Lower leg skin (tissue), 4 donors: Measurements from ENCODE around the gene SPAG9. TPM values are rescaled to one million over a fixed set of nuclear protein-coding genes. Genes with fewer than 3 reads are reported as not detected.
"Not testable (repeated sequence)": the region's sequence is repeated elsewhere in the genome, so short reads cannot be mapped to it uniquely, and the experiment has no call there.

Experiments used
- DNase-seq, 2 donors: peaks; one replicate each; pipeline ENCODE4 v3.0.0-alpha.2; 2019; ENCODE audit warnings: low spot score in 2 of 2
- H3K4me3 ChIP-seq: fragments of 200-600 bp; sonication (generic); 2 replicates; pipeline ENCODE4 v1.5.1; 2017; ENCODE audit warnings: mild to moderate bottlenecking, low read depth; ENCODE audit not compliant: poor library complexity, severe bottlenecking
- POLR2A ChIP-seq, 2 donors: fragments of 450-650 bp; IDR thresholded peaks; one replicate each; pipeline ENCODE4 v1.6.1; 2016 to 2017; ENCODE audit warnings: antibody characterized with exemption in 2 of 2, mild to moderate bottlenecking in 1 of 2, moderate library complexity in 1 of 2
- WGBS, 2 donors: methylation state at CpG; one replicate each; pipeline ENCODE4 v1.1.5; 2018; 5-methylcytosine and 5-hydroxymethylcytosine counted together
- intact Hi-C: fragments of 100-400 bp; cut with DNase I; formaldehyde crosslinking; loops from one replicate; pipeline ENCODE4 v1.15.0; 2023; ENCODE audit warnings: low total_unique reads
- total RNA-seq, 4 donors: library from RNA; depleted of rRNA; stranded (reverse); fragments of >200 nt; gene quantifications; one replicate each; pipeline ENCODE4 v1.1.0, GENCODE V29; 2016
- TF ChIP-seq, protein P1 (sequence below), 3 donors: fragments of 450-650 bp; IDR thresholded peaks; one replicate each; pipeline ENCODE4 v1.5.1; 2016; ENCODE audit warnings: antibody characterized with exemption in 3 of 3, mild to moderate bottlenecking in 3 of 3, moderate library complexity in 2 of 3

The SPAG9 gene
- total RNA-seq, 4 donors from 2014 or later: 63.7 to 106 (median 69.3) TPM

DNA sequence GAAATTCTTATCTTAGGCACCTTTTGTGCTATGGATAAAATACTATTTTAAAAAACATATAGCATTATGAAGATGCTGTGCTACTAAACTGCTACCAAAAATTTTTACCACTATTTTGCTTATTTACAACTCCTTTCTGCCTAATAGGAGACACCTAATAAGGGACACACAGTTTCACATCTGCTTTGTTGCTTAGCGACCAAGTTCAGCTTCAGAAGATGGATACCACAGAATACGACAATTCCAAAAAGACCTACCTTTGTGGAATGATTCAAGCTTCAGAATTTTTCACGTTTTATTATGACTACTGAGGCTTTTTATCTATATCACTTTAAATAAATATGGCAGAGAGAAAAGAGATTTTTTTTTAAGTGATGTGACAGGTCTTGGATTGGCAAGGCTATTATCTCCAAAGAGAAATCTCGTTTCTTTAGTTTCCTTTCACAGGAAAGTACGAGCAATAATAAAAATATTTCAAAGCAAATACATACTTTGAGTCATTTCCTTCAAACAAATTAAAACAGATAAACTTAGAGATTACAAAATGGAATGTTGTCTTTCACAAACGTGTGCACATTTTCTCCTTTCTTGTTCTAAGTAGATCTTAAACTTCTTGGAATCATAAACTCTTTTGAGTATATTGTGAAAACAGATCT is 35.4 kb downstream of the SPAG9 start:
- intact Hi-C loops: no loop called here
- no peak for DNase-seq
- TF ChIP-seq POLR2A (IDR thresholded peaks at IDR 0.05): no peak
- TF ChIP-seq, protein P1, sequence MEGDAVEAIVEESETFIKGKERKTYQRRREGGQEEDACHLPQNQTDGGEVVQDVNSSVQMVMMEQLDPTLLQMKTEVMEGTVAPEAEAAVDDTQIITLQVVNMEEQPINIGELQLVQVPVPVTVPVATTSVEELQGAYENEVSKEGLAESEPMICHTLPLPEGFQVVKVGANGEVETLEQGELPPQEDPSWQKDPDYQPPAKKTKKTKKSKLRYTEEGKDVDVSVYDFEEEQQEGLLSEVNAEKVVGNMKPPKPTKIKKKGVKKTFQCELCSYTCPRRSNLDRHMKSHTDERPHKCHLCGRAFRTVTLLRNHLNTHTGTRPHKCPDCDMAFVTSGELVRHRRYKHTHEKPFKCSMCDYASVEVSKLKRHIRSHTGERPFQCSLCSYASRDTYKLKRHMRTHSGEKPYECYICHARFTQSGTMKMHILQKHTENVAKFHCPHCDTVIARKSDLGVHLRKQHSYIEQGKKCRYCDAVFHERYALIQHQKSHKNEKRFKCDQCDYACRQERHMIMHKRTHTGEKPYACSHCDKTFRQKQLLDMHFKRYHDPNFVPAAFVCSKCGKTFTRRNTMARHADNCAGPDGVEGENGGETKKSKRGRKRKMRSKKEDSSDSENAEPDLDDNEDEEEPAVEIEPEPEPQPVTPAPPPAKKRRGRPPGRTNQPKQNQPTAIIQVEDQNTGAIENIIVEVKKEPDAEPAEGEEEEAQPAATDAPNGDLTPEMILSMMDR (IDR thresholded peaks at IDR 0.05): no peak
- no peak overlapping the region for H3K4me3 ChIP-seq
- WGBS, 2 donors: 49 to 50% methylated on average over 6 of the region's 6 CpGs

DNA sequence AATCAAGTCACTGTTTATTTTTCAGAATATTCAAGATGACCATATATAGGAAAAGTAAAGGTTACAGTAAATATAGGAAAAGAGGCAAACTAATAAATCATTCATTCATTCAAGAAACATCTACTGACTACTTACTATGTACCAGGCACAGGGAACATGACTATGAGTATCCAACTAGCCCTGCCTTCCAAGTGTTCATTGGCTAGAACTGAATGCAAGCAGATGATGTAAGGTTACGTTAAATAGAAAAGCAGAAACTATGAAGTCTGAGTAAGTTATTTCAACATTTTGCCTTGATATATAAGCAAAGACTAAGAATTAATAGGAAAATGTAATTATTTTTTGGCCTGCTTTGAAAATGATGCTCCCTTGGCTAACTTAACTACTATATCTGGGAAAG is 36.7 kb downstream of the SPAG9 start:
- intact Hi-C loops: no loop called here
- H3K4me3 ChIP-seq: no peak overlapping the region
- no peak for DNase-seq
- TF ChIP-seq POLR2A (IDR thresholded peaks at IDR 0.05): no peak
- TF ChIP-seq, protein P1 (IDR thresholded peaks at IDR 0.05): no peak
- 91 to 97% methylated on average over 1 of the region's 1 CpG for WGBS, 2 donors

DNA sequence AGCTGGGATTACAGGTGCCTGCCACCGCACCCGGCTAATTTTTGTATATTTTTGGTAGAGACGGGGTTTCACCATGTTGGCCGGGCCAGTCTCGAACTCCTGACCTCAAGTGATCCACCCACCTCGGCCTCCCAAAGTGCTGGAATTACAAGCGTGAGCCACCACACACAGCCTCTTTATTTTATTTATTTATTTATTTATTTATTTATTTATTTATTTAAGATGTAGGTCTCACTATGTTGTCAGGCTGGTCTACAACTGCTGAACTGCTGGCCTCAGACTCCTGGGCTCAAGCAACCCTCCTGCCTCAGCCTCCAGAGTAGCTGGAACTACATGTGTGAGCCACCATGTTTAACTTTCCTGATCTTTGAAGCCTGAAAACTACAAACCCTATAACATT is 37.3 kb downstream of the SPAG9 start:
- DNase-seq, H3K4me3 ChIP-seq, intact Hi-C loops: not testable (repeated sequence)
- 83 to 89% methylated on average over 7 of the region's 7 CpGs for WGBS, 2 donors

GRCh38 chr17:51079049-51079448 is 41.6 kb downstream of the SPAG9 start:
- no peak overlapping the region for H3K4me3 ChIP-seq
- 71 to 75% methylated on average over 5 of the region's 5 CpGs for WGBS, 2 donors
- intact Hi-C loops: no loop called here
- no peak for DNase-seq
- TF ChIP-seq POLR2A (IDR thresholded peaks at IDR 0.05): no peak
- TF ChIP-seq, protein P1 (IDR thresholded peaks at IDR 0.05): no peak

DNA sequence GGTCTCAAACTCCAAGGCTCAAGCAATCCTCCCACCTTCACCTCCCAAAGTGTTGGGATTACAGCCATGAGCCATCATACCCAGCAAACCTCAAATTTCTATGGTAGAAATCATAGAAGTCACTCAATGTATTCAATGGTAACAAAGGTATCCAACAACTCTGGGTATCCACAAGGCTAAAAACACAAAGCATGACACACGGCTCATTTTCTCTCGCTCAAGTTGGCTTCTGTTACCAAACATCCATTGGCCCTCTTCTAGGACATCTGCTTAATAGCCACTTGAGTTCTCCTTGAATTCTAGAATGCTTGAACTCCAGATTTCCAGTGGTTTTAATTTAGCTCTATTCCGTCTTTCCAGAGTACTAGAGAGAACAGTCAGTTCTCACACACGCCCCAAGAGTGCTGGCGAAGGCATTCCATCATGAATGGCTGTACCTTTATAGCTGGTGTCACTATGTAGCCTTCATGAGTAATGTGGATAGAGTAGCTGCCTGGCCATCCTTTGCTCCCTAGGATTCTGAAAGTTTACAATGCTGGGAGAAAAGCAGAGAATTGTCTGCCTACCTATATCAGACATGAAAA is 42.6 kb downstream of the SPAG9 start:
- TF ChIP-seq, protein P1 (IDR thresholded peaks at IDR 0.05): no peak
- TF ChIP-seq POLR2A (IDR thresholded peaks at IDR 0.05): no peak
- H3K4me3 ChIP-seq: no peak overlapping the region
- intact Hi-C loops: no loop called here
- WGBS, 2 donors: 97 to 98% methylated on average over 5 of the region's 5 CpGs
- DNase-seq: no peak

DNA sequence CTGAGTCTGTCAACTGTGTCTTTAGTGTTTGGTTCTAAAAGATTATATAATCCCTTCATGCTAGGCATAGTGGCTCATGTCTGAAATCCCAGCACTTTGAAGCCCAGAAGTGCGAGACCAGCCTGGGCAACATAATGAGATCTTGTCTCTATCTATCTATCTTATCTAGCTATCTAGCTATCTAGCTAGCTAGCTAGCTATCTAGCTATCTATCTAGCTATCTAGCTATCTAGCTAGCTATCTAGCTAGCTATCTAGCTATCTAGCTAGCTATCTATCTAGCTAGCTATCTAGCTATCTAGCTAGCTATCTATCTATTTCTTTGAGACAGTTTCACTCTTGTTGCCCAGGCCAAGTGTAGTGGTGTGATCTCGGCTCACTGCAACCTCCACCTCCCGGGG is 43.8 kb downstream of the SPAG9 start:
- H3K4me3 ChIP-seq: no peak overlapping the region
- intact Hi-C loops: no loop called here
- TF ChIP-seq, protein P1 (IDR thresholded peaks at IDR 0.05): no peak
- no peak for TF ChIP-seq POLR2A (IDR thresholded peaks at IDR 0.05)
- no peak for DNase-seq
- 95 to 97% methylated on average over 3 of the region's 3 CpGs for WGBS, 2 donors
